ENCODE measurements around the gene OR5AU1.

- TF ChIP-seq SP1 (IDR thresholded peaks at IDR 0.05) (no peak), PKNOX1 (IDR thresholded peaks at IDR 0.05) (no peak), ELF4 (IDR thresholded peaks at IDR 0.05) (no peak), BHLHE40 (IDR thresholded peaks at IDR 0.05; ENCODE audit: borderline replicate concordance) (no peak), ZNF384 (IDR thresholded peaks at IDR 0.05) (no peak)
These were observed 44.0 kb upstream of the OR5AU1 start for GRCh38 chr14:21199611-21200560.

Data from HEK293T (cell line).